GM20000 (cell line): ENCODE data around the gene BRIP1.

Experiments
- DNase-seq: peaks from one replicate; pipeline ENCODE4 v3.0.0; 2012; ENCODE audit warnings: low spot score
- TF ChIP-seq, protein P1 (sequence below): IDR thresholded peaks from 2 replicates; pipeline ENCODE4 v1.5.1; 2012; ENCODE audit warnings: mild to moderate bottlenecking, control low read depth; ENCODE audit errors: extremely low read depth, missing control alignments

The BRIP1 gene

GRCh38 chr17:61755668-61756067, 107.7 kb downstream of the BRIP1 start:
- no peak for DNase-seq
- TF ChIP-seq, protein P1, sequence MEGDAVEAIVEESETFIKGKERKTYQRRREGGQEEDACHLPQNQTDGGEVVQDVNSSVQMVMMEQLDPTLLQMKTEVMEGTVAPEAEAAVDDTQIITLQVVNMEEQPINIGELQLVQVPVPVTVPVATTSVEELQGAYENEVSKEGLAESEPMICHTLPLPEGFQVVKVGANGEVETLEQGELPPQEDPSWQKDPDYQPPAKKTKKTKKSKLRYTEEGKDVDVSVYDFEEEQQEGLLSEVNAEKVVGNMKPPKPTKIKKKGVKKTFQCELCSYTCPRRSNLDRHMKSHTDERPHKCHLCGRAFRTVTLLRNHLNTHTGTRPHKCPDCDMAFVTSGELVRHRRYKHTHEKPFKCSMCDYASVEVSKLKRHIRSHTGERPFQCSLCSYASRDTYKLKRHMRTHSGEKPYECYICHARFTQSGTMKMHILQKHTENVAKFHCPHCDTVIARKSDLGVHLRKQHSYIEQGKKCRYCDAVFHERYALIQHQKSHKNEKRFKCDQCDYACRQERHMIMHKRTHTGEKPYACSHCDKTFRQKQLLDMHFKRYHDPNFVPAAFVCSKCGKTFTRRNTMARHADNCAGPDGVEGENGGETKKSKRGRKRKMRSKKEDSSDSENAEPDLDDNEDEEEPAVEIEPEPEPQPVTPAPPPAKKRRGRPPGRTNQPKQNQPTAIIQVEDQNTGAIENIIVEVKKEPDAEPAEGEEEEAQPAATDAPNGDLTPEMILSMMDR = no peak

DNA sequence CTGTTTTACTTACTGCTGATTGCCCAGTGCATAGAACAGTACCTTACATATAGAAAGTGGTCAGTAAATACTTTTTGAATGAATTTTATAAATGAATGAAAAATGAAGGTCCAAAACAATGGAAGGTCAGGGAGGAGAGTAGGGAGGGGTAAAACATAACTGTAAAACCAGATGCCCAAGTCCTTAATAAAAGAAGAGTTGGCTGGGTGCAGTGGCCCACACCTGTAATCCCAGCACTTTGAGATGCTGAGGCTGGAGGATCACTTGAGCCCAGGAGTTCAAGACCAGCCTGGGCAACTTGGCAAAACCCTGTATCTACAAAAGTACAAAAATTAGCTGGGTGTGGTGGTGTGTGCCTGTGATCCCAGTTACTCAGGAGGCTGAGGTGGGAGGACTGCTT, 108.2 kb downstream of the BRIP1 start:
- no peak for DNase-seq
- TF ChIP-seq, protein P1 = no peak

DNA sequence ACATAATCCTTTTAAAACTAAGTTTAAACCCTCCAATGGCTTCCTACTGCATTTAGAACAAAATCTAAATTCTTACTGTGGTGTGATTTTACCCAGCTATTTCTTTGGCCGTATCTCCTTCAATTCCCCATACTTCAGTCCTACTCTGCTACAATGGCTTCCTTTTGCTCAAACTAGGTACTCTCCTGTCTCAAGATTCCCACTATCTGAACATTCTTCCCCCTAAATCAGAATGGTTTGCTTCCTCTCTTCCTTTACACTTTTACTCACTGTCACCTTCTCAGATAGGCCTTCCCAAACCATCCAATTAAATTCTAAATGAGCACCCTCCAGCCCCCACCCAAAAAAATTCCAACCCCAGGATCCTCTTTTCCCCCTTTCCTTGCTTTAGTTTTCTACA, 109.2 kb downstream of the BRIP1 start:
- TF ChIP-seq, protein P1 = no peak
- DNase-seq = no peak

DNA sequence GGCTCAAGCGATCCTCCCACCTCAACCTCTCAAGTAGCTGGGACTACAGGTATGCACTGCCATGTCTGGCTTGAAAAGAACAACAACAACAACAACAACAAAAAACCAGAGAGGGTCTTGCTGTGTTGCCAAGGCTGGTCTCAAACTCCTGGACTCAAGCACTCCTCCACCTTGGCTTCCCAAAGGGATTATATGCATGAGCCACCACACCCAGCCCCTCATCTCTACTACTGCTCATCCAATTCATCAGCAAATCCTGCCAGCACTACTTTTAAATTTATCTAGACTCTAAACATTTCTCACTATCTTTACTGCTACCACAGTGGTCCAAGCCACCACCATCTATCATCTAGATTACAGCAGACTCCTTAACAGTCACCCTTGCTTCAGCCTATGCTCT, 109.6 kb downstream of the BRIP1 start:
- no peak for DNase-seq
- TF ChIP-seq, protein P1 = no peak

GRCh38 chr17:61750656-61751055, 112.7 kb downstream of the BRIP1 start:
- DNase-seq = peak; percentile 44
- TF ChIP-seq, protein P1 = no peak

GRCh38 chr17:61749823-61750404, 113.4 kb downstream of the BRIP1 start:
- TF ChIP-seq, protein P1 = no peak

DNA sequence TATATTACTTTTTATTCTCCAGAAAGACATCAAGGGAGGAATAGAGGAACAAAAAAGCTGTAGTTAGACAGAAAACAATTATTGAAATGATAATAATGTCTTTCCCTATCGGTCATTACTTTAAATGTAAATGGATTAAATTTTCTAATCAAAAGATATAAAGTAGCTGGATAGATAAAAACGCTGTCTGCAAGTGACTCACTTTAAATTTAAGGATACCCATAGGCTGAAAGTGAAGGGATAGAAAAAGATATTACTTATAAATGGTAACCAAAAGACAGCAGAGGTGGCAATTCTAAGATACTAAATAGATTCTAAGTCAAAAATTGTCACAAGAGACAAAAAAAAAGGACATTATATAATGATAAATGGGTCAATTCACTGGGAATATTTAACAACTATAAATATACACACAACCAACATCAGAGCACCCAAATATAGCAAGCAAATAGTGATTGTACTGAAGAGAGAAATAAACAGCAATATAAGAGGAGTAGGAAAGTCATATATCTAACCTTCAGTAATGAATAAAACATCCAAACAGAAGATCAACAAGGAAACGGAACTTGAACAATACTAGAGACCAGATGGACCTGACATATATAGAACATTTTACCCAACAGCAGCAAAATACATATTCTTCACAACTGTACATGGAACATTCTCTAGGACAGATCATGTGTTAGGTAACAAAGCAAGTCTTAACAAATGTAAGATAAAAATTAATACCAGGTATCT, 116.9 kb downstream of the BRIP1 start:
- DNase-seq = no peak
- TF ChIP-seq, protein P1 = no peak

More at GRCh38 chr17:61749823-61750404, 113.4 kb downstream of the BRIP1 start:
- no peak for DNase-seq
